Peyer's patch (tissue), 4 donors: ENCODE measurements around the gene TMC1. TPM values are rescaled to one million over a fixed set of nuclear protein-coding genes. Genes with fewer than 3 reads are reported as not detected.

ENCODE experiments used
- DNase-seq, 3 donors: peaks; one replicate each; pipeline ENCODE4 v3.0.0-alpha.2; 2017 to 2019
- H3K27ac ChIP-seq, 4 donors: fragments of 200-600 bp; sonication (generic); one replicate each; pipeline ENCODE4 v1.5.1; 2016 to 2019
- H3K27me3 ChIP-seq, 2 donors: fragments of 200-600 bp; sonication (generic); one replicate each; pipeline ENCODE4 v1.5.1; 2019
- H3K36me3 ChIP-seq, 3 donors: fragments of 200-600 bp; sonication (generic); one replicate each; pipeline ENCODE4 v1.5.1; 2016 to 2019
- H3K4me1 ChIP-seq, 4 donors: fragments of 200-600 bp; sonication (generic); one replicate each; pipeline ENCODE4 v1.5.1; 2016 to 2019
- H3K4me3 ChIP-seq, 4 donors: fragments of 200-600 bp; sonication (generic); 1 replicate in 3 of 4; 2 replicates in 1 of 4; pipeline ENCODE4 v1.5.1; 2016 to 2019; ENCODE audit warnings: mild to moderate bottlenecking in 1 of 4
- H3K9me3 ChIP-seq, 4 donors: fragments of 200-600 bp; sonication (generic); one replicate each; pipeline ENCODE4 v1.5.1; 2016 to 2019; ENCODE audit warnings: mild to moderate bottlenecking in 1 of 4
- POLR2A ChIP-seq, 2 donors: fragments of 450-650 bp; IDR thresholded peaks; one replicate each; pipeline ENCODE4 v1.5.1; 2017; ENCODE audit warnings: antibody characterized with exemption in 2 of 2, mild to moderate bottlenecking in 2 of 2, moderate library complexity in 2 of 2
- total RNA-seq, 4 donors: library from RNA; depleted of rRNA; stranded (reverse); fragments of >200 nt; gene quantifications; one replicate each; pipeline ENCODE4 v1.1.0, GENCODE V29; 2016
- TF ChIP-seq, protein P1 (sequence below), 6 experiments: fragments of 450-650 bp in 4 of 6; fragments of 200-600 bp in 2 of 6; sonication (generic) in 1 of 6; IDR thresholded peaks; one replicate each; pipeline ENCODE4 v1.5.1; 2017 to 2019; ENCODE audit warnings: antibody characterized with exemption in 6 of 6, mild to moderate bottlenecking in 3 of 6, moderate library complexity in 1 of 6

Gene TMC1
- total RNA-seq, 4 donors from 2014 or later: not detected

DNA sequence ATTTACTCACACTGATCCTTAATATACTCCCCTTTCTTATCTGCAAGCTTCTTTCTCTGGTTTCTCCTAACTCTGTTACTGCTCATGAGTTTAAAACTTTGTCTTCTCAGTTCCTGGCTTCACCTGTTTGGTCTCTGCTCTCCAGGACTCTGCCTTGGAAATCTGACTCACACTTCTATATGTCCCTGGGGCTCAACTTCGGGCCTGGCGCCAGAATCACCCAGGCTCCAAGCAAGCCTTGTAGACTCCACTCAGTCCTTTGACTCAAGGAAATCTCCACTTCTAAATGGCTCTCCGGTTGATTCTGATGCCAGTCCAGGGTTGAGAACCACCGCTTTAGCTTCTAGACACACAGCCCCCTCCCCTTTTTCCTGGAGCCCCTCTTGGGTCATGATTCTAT is 57.8 kb downstream of the TMC1 start:
- TF ChIP-seq, protein P1, sequence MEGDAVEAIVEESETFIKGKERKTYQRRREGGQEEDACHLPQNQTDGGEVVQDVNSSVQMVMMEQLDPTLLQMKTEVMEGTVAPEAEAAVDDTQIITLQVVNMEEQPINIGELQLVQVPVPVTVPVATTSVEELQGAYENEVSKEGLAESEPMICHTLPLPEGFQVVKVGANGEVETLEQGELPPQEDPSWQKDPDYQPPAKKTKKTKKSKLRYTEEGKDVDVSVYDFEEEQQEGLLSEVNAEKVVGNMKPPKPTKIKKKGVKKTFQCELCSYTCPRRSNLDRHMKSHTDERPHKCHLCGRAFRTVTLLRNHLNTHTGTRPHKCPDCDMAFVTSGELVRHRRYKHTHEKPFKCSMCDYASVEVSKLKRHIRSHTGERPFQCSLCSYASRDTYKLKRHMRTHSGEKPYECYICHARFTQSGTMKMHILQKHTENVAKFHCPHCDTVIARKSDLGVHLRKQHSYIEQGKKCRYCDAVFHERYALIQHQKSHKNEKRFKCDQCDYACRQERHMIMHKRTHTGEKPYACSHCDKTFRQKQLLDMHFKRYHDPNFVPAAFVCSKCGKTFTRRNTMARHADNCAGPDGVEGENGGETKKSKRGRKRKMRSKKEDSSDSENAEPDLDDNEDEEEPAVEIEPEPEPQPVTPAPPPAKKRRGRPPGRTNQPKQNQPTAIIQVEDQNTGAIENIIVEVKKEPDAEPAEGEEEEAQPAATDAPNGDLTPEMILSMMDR (IDR thresholded peaks at IDR 0.05): no peak
- TF ChIP-seq POLR2A (IDR thresholded peaks at IDR 0.05): no peak
- H3K4me1 ChIP-seq: peaks cover 0 to 32% (median 0%) of the 10 kb centered on the region in 4 donors
- peak in 2 of 3 donors; percentile 80 to 86 for DNase-seq
- H3K27ac ChIP-seq: peak overlapping the region in 3 of 4 donors; percentile 32 to 77 (median 76)
- no peak overlapping the region for H3K4me3 ChIP-seq
- no peaks in the 10 kb centered on the region for H3K27me3 ChIP-seq
- no peaks in the 10 kb centered on the region for H3K9me3 ChIP-seq
- H3K36me3 ChIP-seq: no peaks in the 10 kb centered on the region

DNA sequence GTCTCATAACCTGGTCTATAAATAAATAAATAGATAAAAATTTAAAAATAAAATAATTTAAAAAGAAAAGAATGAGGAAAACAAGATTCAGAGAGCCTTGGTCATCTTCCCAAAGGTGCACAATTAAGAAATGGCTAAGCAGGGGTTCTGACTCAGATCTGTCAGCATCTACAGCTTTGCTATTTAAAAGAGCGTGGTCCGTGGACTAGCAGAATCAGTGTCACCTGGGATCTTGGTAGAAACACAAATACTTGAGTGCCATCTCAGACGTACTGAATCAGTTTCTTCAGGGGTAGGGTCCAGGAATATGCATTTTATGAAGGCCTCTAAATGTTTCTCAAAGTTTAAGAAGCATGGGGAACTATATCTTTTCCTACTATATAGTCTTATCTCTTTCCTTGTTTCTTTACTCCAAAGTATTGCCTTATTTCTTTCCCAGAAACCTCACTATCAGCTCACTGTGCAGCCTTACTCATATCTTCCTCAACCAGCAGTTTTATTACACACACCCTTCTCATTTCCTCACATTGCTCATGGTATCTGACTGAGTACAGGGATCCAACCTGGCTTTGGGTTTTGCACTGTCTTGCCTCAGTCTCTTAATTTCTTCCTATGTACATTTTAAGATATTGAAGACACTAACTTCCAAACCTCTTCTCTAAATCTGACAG is 58.6 kb downstream of the TMC1 start:
- H3K27me3 ChIP-seq: no peaks in the 10 kb centered on the region
- peaks cover 0 to 32% (median 0%) of the 10 kb centered on the region in 4 donors for H3K4me1 ChIP-seq
- no peak overlapping the region for H3K4me3 ChIP-seq
- peak overlapping the region in 1 of 4 donors; percentile 15 for H3K27ac ChIP-seq
- H3K9me3 ChIP-seq: no peaks in the 10 kb centered on the region
- H3K36me3 ChIP-seq: no peaks in the 10 kb centered on the region
- DNase-seq: no peak
- no peak for TF ChIP-seq POLR2A (IDR thresholded peaks at IDR 0.05)
- TF ChIP-seq, protein P1 (IDR thresholded peaks at IDR 0.05): no peak

DNA sequence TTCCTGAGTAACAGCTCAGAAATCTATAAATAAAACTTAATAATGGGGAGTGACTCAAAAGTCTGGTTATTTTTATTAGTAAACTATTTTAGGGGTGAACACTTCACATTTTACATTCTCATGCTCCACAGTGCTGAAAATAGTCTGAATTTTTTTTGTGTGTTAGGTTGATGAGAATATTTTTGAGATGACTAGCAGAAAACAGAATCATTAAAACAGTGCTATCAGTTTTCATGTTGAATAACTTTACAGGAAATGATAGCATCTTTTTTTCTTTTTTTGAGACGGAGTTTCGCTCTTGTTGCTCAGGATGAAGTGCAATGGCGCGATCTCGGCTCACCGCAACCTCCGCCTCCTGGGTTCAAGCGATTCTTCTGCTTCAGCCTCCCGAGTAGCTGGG is 60.3 kb downstream of the TMC1 start:
- no peak for DNase-seq
- no peak overlapping the region for H3K27ac ChIP-seq
- TF ChIP-seq, protein P1 (IDR thresholded peaks at IDR 0.05): no peak
- TF ChIP-seq POLR2A (IDR thresholded peaks at IDR 0.05): no peak
- H3K9me3 ChIP-seq: no peaks in the 10 kb centered on the region
- H3K4me1 ChIP-seq: peaks cover 0 to 39% (median 0%) of the 10 kb centered on the region in 4 donors
- no peaks in the 10 kb centered on the region for H3K27me3 ChIP-seq
- no peaks in the 10 kb centered on the region for H3K36me3 ChIP-seq
- no peak overlapping the region for H3K4me3 ChIP-seq

DNA sequence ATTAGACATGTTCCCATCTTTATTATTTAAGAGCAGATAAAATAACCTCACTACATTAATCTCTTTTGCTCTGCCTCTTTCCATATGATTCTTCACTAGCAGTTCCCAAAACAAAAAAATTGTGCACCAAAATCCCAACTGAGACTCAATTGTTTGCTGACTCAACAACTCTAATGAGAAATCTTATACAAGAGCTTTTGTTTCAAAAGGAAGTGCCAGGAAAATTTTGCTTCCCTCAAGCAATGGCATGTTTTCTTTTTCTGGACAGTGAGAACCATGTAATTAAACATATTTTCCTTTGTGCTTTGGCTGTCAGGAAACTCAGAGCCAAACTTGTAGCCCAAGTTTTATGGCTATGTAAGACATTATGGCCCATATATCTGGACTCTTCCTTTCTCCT is 62.0 kb downstream of the TMC1 start:
- no peak for DNase-seq
- H3K27me3 ChIP-seq: no peaks in the 10 kb centered on the region
- no peak for TF ChIP-seq POLR2A (IDR thresholded peaks at IDR 0.05)
- TF ChIP-seq, protein P1 (IDR thresholded peaks at IDR 0.05): no peak
- H3K9me3 ChIP-seq: no peaks in the 10 kb centered on the region
- peaks cover 0 to 23% (median 0%) of the 10 kb centered on the region in 4 donors for H3K4me1 ChIP-seq
- no peak overlapping the region for H3K4me3 ChIP-seq
- H3K27ac ChIP-seq: no peak overlapping the region
- no peaks in the 10 kb centered on the region for H3K36me3 ChIP-seq

DNA sequence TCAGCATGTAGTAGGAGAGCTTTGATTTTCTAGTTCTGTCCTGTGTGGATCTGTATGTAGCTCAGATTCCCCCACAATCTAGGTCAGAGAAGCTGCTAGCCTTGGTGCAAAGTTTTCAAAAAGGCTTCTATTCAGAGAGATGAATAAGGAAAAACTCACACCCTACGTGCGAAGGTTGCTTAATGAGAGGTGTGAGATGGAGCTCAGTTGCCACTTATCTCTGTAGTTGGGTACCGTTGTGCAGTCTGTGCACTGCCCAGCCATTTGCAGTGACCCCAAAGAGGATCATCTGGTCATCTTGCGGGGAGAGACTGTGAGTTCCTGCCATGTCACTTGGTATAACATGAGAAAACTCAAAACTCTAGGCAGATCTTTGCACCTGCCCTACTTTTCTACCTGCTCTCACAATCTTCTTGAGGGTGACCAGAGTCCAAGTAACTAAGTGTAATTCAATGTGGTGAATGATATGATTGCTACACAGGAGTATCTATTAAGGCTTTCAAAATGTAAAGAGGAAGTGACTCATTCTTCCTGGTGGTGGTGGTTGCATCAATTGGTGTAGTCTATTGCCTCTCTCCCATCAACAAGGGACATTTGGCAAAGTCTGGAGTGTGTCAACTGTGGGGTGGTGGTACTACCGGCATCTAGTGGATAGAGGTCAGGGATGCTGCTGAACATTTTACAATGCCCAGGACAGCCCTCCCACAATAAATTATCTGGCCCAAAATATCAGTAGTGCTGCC is 65.2 kb downstream of the TMC1 start:
- peak overlapping the region in 3 of 4 donors; percentile 4 to 85 (median 53) for H3K27ac ChIP-seq

More for the DNA sequence above, 65.2 kb downstream of the TMC1 start:
- no peaks in the 10 kb centered on the region for H3K27me3 ChIP-seq
- H3K36me3 ChIP-seq: no peaks in the 10 kb centered on the region
- H3K9me3 ChIP-seq: no peaks in the 10 kb centered on the region
- peaks cover 0 to 35% (median 0%) of the 10 kb centered on the region in 4 donors for H3K4me1 ChIP-seq
- peak in 2 of 3 donors; percentile 53 to 69 for DNase-seq
- no peak overlapping the region for H3K4me3 ChIP-seq
- TF ChIP-seq POLR2A (IDR thresholded peaks at IDR 0.05): no peak
- TF ChIP-seq, protein P1 (IDR thresholded peaks at IDR 0.05): peak in 2 of 6 experiments; percentile 4 to 28
